ENCODE results near the gene HMGCLL1.

Gene HMGCLL1

GRCh38 chr6:55531496-55531895, 47.5 kb downstream of the HMGCLL1 start:
- Histone ChIP-seq H3K27ac (ENCODE audit: low read depth, low read length) (no peak overlapping the region), H3K9me3 (ENCODE audit: control insufficient read depth, insufficient read depth, low read length) (no peaks in the 10 kb centered on the region), H3K36me3 (ENCODE audit: control insufficient read depth, insufficient read depth, low read length) (no peaks in the 10 kb centered on the region), H3K4me3 (ENCODE audit: low read depth, low read length) (no peak overlapping the region), H3K9ac (ENCODE audit: low read depth, low read length) (no peak overlapping the region), H3K27me3 (ENCODE audit: control insufficient read depth, insufficient read depth, low read length) (no peaks in the 10 kb centered on the region), H3K4me1 (ENCODE audit: control insufficient read depth, insufficient read depth, low read length) (no peaks in the 10 kb centered on the region)

DNA sequence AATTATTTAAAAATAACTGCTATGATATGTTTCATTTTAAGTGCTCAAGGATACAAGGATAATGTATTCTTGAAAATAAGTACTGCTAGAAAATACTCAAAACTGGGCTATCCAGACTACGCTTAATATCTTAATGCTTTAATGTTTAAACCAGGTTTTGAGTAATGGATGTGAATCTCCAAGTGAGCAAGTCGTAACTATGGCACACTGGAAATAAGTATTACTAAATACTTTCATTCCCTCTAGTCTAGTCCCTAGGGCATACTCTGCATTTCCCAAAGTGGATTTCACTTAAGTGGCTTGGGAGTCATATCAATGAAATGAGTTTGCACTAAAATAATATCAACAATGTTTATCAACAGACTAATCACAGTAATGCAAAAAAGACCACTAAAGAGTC, 48.1 kb downstream of the HMGCLL1 start:
- H3K27me3 ChIP-seq (ENCODE audit: control insufficient read depth, insufficient read depth, low read length), result no peaks in the 10 kb centered on the region
- H3K4me1 ChIP-seq (ENCODE audit: control insufficient read depth, insufficient read depth, low read length), result no peaks in the 10 kb centered on the region
- no peaks in the 10 kb centered on the region for H3K9me3 ChIP-seq (ENCODE audit: control insufficient read depth, insufficient read depth, low read length)
- no peaks in the 10 kb centered on the region for H3K36me3 ChIP-seq (ENCODE audit: control insufficient read depth, insufficient read depth, low read length)
- no peak overlapping the region for H3K4me3 ChIP-seq (ENCODE audit: low read depth, low read length)
- no peak overlapping the region for H3K9ac ChIP-seq (ENCODE audit: low read depth, low read length)
- no peak overlapping the region for H3K27ac ChIP-seq (ENCODE audit: low read depth, low read length)

- H3K9ac ChIP-seq (ENCODE audit: low read depth, low read length), result no peak overlapping the region
- H3K9me3 ChIP-seq (ENCODE audit: control insufficient read depth, insufficient read depth, low read length), result no peaks in the 10 kb centered on the region
- H3K27me3 ChIP-seq (ENCODE audit: control insufficient read depth, insufficient read depth, low read length), result no peaks in the 10 kb centered on the region
- H3K27ac ChIP-seq (ENCODE audit: low read depth, low read length), result no peak overlapping the region
- H3K4me1 ChIP-seq (ENCODE audit: control insufficient read depth, insufficient read depth, low read length), result peaks cover 9% of the 10 kb centered on the region; the same call in 1 of the 2 replicates
- no peaks in the 10 kb centered on the region for H3K36me3 ChIP-seq (ENCODE audit: control insufficient read depth, insufficient read depth, low read length)
- no peak overlapping the region for H3K4me3 ChIP-seq (ENCODE audit: low read depth, low read length)
Measured at GRCh38 chr6:55528624-55529023, 50.4 kb downstream of the HMGCLL1 start.

DNA sequence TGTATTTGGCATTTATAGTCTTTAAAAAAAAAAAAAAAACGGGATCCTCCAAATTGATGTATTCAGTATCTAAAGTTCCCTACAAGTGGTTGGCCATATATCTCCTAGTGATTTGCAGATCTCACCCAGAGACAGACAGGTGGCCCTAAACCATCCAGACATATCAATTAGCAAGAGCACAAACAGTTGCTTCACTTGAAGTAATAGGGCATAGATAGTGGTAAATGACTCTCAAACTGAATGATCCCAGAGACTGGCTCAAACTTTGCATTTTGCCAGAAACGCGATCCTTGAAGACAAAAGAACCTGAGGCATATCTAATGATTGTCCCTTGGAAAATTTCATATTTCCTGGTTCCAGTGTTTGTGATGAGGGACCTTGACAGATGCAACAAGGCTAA, 54.6 kb downstream of the HMGCLL1 start:
- H3K4me1 ChIP-seq (ENCODE audit: control insufficient read depth, insufficient read depth, low read length), result peaks cover 9% of the 10 kb centered on the region; the same call in 1 of the 2 replicates
- H3K36me3 ChIP-seq (ENCODE audit: control insufficient read depth, insufficient read depth, low read length), result no peaks in the 10 kb centered on the region
- H3K27ac ChIP-seq (ENCODE audit: low read depth, low read length), result no peak overlapping the region
- H3K4me3 ChIP-seq (ENCODE audit: low read depth, low read length), result no peak overlapping the region
- no peaks in the 10 kb centered on the region for H3K9me3 ChIP-seq (ENCODE audit: control insufficient read depth, insufficient read depth, low read length)
- no peaks in the 10 kb centered on the region for H3K27me3 ChIP-seq (ENCODE audit: control insufficient read depth, insufficient read depth, low read length)
- no peak overlapping the region for H3K9ac ChIP-seq (ENCODE audit: low read depth, low read length)

GRCh38 chr6:55518529-55519060, 60.4 kb downstream of the HMGCLL1 start:
- Histone ChIP-seq H3K4me3 (ENCODE audit: low read depth, low read length) (no peak overlapping the region), H3K9me3 (ENCODE audit: control insufficient read depth, insufficient read depth, low read length) (no peaks in the 10 kb centered on the region), H3K9ac (ENCODE audit: low read depth, low read length) (no peak overlapping the region), H3K4me1 (ENCODE audit: control insufficient read depth, insufficient read depth, low read length) (no peaks in the 10 kb centered on the region), H3K36me3 (ENCODE audit: control insufficient read depth, insufficient read depth, low read length) (no peaks in the 10 kb centered on the region), H3K27ac (ENCODE audit: low read depth, low read length) (no peak overlapping the region), H3K27me3 (ENCODE audit: control insufficient read depth, insufficient read depth, low read length) (no peaks in the 10 kb centered on the region)

DNA sequence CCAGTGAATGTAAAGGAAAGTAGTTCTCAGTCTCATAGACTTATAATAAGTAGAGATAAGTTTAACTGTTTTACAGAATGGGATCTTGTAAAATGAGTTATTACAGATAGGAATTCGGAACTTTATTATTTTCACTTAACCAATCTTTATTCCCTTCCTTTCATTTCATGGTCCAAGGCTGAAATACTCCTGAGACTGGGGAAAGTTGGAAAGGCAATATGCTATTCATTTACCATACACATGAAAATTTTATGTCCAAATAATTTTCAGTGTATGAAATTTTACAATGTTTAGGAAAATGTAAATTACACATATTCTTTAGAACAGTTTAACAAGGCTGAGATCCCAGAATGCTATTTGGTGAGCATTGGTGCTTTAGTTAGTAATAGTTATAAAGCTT, 62.3 kb downstream of the HMGCLL1 start:
- no peak overlapping the region for H3K9ac ChIP-seq (ENCODE audit: low read depth, low read length)
- H3K27me3 ChIP-seq (ENCODE audit: control insufficient read depth, insufficient read depth, low read length), result no peaks in the 10 kb centered on the region
- no peak overlapping the region for H3K27ac ChIP-seq (ENCODE audit: low read depth, low read length)
- no peak overlapping the region for H3K4me3 ChIP-seq (ENCODE audit: low read depth, low read length)
- H3K36me3 ChIP-seq (ENCODE audit: control insufficient read depth, insufficient read depth, low read length), result no peaks in the 10 kb centered on the region
- no peaks in the 10 kb centered on the region for H3K9me3 ChIP-seq (ENCODE audit: control insufficient read depth, insufficient read depth, low read length)
- H3K4me1 ChIP-seq (ENCODE audit: control insufficient read depth, insufficient read depth, low read length), result no peaks in the 10 kb centered on the region

DNA sequence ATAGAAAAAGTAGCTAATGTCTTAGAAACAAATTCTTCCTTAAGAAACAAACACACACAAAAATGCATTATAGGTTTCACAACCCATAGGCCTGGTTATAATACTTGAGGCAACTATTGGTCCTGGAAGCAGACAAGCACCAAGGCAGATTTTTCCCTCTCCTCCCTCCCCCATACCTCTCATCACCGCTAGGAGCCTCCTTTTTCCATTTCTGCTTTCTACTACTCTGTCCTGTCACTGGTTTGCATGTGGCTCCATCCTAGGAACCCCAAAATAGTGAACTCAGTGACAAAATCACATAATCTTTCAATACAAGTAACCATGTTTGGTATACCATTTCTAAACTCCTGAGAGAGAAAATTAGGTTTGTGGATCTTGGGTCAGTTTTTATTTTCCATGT, 66.1 kb downstream of the HMGCLL1 start:
- no peaks in the 10 kb centered on the region for H3K9me3 ChIP-seq (ENCODE audit: control insufficient read depth, insufficient read depth, low read length)
- H3K27me3 ChIP-seq (ENCODE audit: control insufficient read depth, insufficient read depth, low read length), result no peaks in the 10 kb centered on the region
- no peak overlapping the region for H3K27ac ChIP-seq (ENCODE audit: low read depth, low read length)
- no peaks in the 10 kb centered on the region for H3K36me3 ChIP-seq (ENCODE audit: control insufficient read depth, insufficient read depth, low read length)
- no peaks in the 10 kb centered on the region for H3K4me1 ChIP-seq (ENCODE audit: control insufficient read depth, insufficient read depth, low read length)
- H3K9ac ChIP-seq (ENCODE audit: low read depth, low read length), result no peak overlapping the region
- no peak overlapping the region for H3K4me3 ChIP-seq (ENCODE audit: low read depth, low read length)

- Histone ChIP-seq H3K9me3 (ENCODE audit: control insufficient read depth, insufficient read depth, low read length) (no peaks in the 10 kb centered on the region), H3K4me1 (ENCODE audit: control insufficient read depth, insufficient read depth, low read length) (no peaks in the 10 kb centered on the region), H3K4me3 (ENCODE audit: low read depth, low read length) (no peak overlapping the region), H3K27me3 (ENCODE audit: control insufficient read depth, insufficient read depth, low read length) (no peaks in the 10 kb centered on the region), H3K27ac (ENCODE audit: low read depth, low read length) (no peak overlapping the region), H3K36me3 (ENCODE audit: control insufficient read depth, insufficient read depth, low read length) (no peaks in the 10 kb centered on the region), H3K9ac (ENCODE audit: low read depth, low read length) (no peak overlapping the region)
Measured at GRCh38 chr6:55511122-55511800, 67.7 kb downstream of the HMGCLL1 start.

- H3K27ac ChIP-seq (ENCODE audit: low read depth, low read length), result no peak overlapping the region
Measured at GRCh38 chr6:55499591-55499990, 79.4 kb downstream of the HMGCLL1 start.

GRCh38 chr6:55497694-55498093, 81.3 kb downstream of the HMGCLL1 start:
- Histone ChIP-seq H3K4me1 (ENCODE audit: control insufficient read depth, insufficient read depth, low read length) (peaks cover 8% of the 10 kb centered on the region), H3K4me3 (ENCODE audit: low read depth, low read length) (no peak overlapping the region), H3K27ac (ENCODE audit: low read depth, low read length) (no peak overlapping the region), H3K27me3 (ENCODE audit: control insufficient read depth, insufficient read depth, low read length) (no peaks in the 10 kb centered on the region), H3K9ac (ENCODE audit: low read depth, low read length) (no peak overlapping the region), H3K36me3 (ENCODE audit: control insufficient read depth, insufficient read depth, low read length) (no peaks in the 10 kb centered on the region), H3K9me3 (ENCODE audit: control insufficient read depth, insufficient read depth, low read length) (no peaks in the 10 kb centered on the region)

More at GRCh38 chr6:55499591-55499990, 79.4 kb downstream of the HMGCLL1 start:
- Histone ChIP-seq H3K27me3 (ENCODE audit: control insufficient read depth, insufficient read depth, low read length) (no peaks in the 10 kb centered on the region), H3K4me3 (ENCODE audit: low read depth, low read length) (no peak overlapping the region), H3K9ac (ENCODE audit: low read depth, low read length) (no peak overlapping the region), H3K36me3 (ENCODE audit: control insufficient read depth, insufficient read depth, low read length) (no peaks in the 10 kb centered on the region), H3K9me3 (ENCODE audit: control insufficient read depth, insufficient read depth, low read length) (no peaks in the 10 kb centered on the region), H3K4me1 (ENCODE audit: control insufficient read depth, insufficient read depth, low read length) (peaks cover 8% of the 10 kb centered on the region)

DNA sequence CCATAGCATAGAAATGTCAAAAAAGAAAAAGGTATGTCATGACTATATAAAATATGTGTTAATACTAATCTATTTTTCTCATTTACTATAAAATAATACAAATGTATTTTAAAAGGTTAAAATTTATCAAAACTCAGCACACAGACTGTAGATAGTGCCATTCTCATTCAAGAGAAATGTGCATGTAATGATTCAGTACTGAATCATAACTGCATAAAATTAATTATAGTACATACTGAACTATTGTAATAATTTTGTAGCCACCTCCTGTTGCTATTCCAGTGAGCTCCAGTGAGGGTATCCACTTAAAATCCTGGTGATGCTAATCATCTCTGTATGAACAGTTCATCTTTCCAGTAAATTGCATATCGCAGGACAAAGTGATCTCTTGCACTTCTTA, 82.8 kb downstream of the HMGCLL1 start:
- no peaks in the 10 kb centered on the region for H3K36me3 ChIP-seq (ENCODE audit: control insufficient read depth, insufficient read depth, low read length)

More for the DNA sequence above, 82.8 kb downstream of the HMGCLL1 start:
- no peak overlapping the region for H3K9ac ChIP-seq (ENCODE audit: low read depth, low read length)
- no peak overlapping the region for H3K27ac ChIP-seq (ENCODE audit: low read depth, low read length)
- H3K4me3 ChIP-seq (ENCODE audit: low read depth, low read length), result no peak overlapping the region
- H3K4me1 ChIP-seq (ENCODE audit: control insufficient read depth, insufficient read depth, low read length), result peaks cover 8% of the 10 kb centered on the region
- no peaks in the 10 kb centered on the region for H3K9me3 ChIP-seq (ENCODE audit: control insufficient read depth, insufficient read depth, low read length)
- no peaks in the 10 kb centered on the region for H3K27me3 ChIP-seq (ENCODE audit: control insufficient read depth, insufficient read depth, low read length)
